A673 (cell line): ENCODE measurements around the gene RALGAPA2.

Experiments used
- CTCF ChIP-seq: fragments of 300-800, 200-600 bp; sonication (generic); conservative IDR thresholded peaks from 2 replicates; pipeline ENCODE4 v1.5.1; 2017; ENCODE audit warnings: low read depth, mild to moderate bottlenecking, antibody characterized with exemption, low read length, moderate library complexity, mixed read lengths
- EZH2 ChIP-seq: fragments of 200-600 bp; sonication (generic); IDR thresholded peaks from 2 replicates; pipeline ENCODE4 v1.6.1; 2017; ENCODE audit warnings: borderline replicate concordance, low read depth, mild to moderate bottlenecking, mixed read lengths, antibody characterized with exemption, low read length; ENCODE audit not compliant: poor library complexity, severe bottlenecking

- TF ChIP-seq CTCF (no peak), EZH2 (no peak)
Measured at GRCh38 chr20:20371681-20372080, 340.8 kb downstream of the RALGAPA2 start.
